ENCODE results near the gene LRRC8E. TPM values are rescaled to one million over a fixed set of nuclear protein-coding genes. Genes with fewer than 3 reads are reported as not detected.
"Not testable (repeated sequence)": the region's sequence is repeated elsewhere in the genome, so short reads cannot be mapped to it uniquely, and the experiment has no call there.

Gene LRRC8E
- total and polyA plus RNA-seq, 9 donors, result 0.13 to 0.82 (median 0.30) TPM; not detected in 1

DNA sequence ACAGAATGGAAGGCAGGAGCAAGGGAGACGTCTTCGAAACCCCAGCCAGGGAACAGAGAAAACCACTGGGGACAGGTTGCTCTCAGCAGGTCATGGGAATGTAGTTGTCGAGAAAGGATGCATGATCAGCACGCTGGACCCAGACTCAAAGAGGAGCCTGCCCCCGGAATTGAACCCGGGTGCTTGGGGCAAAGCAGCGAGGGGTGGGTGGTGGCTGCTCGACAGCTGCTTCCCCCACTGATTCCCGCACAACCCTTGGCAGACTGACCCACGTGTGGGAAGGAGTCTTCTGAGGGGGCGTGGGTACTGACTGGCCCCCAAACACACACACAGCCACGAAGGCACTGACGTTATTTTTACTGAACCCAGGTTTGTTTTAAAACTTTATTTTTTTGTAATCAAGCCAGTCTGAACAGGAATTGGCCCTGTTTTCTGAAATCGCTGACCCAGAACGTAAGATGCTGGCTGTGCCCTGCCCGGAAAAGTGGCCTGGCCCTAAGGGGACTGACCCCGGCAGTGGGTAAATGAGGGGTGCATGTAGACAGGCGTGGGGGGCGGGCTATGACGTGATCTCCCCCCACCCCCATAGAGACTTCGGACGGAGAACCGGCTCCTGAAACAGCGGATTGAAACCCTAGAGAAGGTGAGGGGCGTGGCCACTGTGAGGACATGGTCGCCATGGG is 32.7 kb upstream of the LRRC8E start:
- H3K9me3 ChIP-seq (replicated peaks; ENCODE audit: control insufficient read depth, low read depth, low read length), result no peaks in the 10 kb centered on the region
- WGBS (ENCODE audit: insufficient coverage), result 79% methylated on average over 11 of the region's 26 CpGs
- H3K4me1 ChIP-seq (ENCODE audit: control insufficient read depth, insufficient read depth, low read length), result peaks cover 13% of the 10 kb centered on the region
- peaks cover 2% of the 10 kb centered on the region for H3K36me3 ChIP-seq (ENCODE audit: control insufficient read depth, insufficient read depth, low read length)
- no peak for DNase-seq
- H3K27ac ChIP-seq (ENCODE audit: low read length), result no peak overlapping the region
- peaks cover under 1% of the 10 kb centered on the region for H3K27me3 ChIP-seq (ENCODE audit: control insufficient read depth, insufficient read depth, low read length)
- H3K4me3 ChIP-seq (ENCODE audit: low read length), result no peak overlapping the region

DNA sequence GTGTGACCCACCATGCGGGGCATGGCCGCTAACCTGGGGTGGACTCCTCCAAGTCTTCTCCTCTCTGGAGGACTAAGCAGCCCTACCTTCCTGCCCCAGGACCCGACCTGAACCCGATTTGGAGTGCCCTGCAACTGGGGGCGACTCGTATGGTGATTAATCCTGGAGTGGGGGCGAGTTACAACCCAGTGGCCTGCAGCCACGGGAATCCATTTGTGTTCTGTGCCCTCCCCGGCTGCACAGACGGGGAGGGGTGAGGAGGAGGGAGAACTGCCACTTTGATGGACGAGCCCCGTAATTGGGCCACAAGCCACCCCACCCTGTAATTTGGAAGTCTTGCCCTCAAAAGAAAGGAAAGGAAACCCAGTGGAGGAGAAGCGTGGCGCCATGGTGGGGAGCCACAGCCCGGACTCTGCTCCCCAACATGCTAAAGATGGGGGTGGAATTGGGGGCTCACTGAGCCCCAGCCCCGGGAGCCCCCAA is 32.2 kb upstream of the LRRC8E start:
- Histone ChIP-seq H3K4me3 (ENCODE audit: low read length) (no peak overlapping the region), H3K27me3 (ENCODE audit: control insufficient read depth, insufficient read depth, low read length) (peaks cover 6% of the 10 kb centered on the region), H3K36me3 (ENCODE audit: control insufficient read depth, insufficient read depth, low read length) (peaks cover 2% of the 10 kb centered on the region), H3K9me3 (replicated peaks; ENCODE audit: control insufficient read depth, low read depth, low read length) (no peaks in the 10 kb centered on the region), H3K27ac (ENCODE audit: low read length) (no peak overlapping the region), H3K4me1 (ENCODE audit: control insufficient read depth, insufficient read depth, low read length) (peaks cover 16% of the 10 kb centered on the region)
- 100% methylated on average over 1 of the region's 16 CpGs for WGBS (ENCODE audit: insufficient coverage)
- no peak for DNase-seq

DNA sequence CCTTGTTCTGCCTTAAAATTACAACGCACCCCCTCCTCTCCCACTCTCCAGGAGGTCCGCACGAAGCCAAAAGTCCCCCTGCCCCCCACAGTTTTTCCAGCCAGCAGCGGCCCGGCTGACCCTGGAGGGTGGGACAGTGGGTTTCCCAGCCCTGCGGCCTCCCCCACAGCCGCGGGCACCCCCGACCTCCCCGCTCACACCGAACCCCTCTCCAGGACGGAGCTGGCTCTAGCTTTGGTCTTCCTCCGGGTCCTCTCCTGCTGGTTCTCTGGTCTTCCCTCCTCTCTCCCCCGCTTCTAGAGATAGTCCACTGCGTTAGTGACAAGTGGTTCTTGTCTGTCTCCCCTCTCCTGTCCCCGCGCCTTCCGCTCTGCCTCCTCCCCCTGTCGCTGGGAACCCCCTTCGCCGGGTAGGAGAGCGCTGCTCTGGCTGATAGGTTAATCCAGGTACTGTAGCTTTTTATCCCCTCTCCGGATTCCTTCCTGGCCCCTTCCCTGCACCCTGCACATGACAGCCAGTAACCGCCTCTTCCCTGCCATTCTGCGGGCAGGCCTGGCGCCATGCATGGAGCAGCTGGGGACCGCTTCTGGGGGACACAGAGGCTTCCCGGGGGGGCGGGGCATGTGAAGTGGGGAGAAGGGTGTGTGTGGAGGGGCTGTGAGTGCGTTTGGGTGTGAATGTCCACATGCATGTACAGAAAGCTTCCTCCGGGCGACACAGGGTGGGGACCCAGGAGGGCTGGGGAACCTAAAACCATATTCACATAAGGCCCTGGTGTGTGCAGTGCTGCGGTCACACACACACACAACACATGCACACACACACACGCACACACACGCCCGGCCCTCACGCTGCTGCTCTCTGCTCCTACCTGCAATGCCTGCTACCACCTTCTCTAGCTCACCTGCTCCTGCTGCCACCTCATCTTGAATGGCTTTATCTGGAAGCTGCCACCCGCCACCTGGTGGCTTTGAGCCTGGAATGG is 31.3 kb upstream of the LRRC8E start:
- Histone ChIP-seq H3K9me3 (replicated peaks; ENCODE audit: control insufficient read depth, low read depth, low read length) (no peaks in the 10 kb centered on the region), H3K4me1 (ENCODE audit: control insufficient read depth, insufficient read depth, low read length) (peaks cover 24% of the 10 kb centered on the region), H3K27ac (ENCODE audit: low read length) (no peak overlapping the region), H3K27me3 (ENCODE audit: control insufficient read depth, insufficient read depth, low read length) (peaks cover 15% of the 10 kb centered on the region), H3K4me3 (ENCODE audit: low read length) (no peak overlapping the region), H3K36me3 (ENCODE audit: control insufficient read depth, insufficient read depth, low read length) (peaks cover 2% of the 10 kb centered on the region)
- WGBS (ENCODE audit: insufficient coverage), result 67% methylated on average over 31 of the region's 38 CpGs
- no peak for DNase-seq

DNA sequence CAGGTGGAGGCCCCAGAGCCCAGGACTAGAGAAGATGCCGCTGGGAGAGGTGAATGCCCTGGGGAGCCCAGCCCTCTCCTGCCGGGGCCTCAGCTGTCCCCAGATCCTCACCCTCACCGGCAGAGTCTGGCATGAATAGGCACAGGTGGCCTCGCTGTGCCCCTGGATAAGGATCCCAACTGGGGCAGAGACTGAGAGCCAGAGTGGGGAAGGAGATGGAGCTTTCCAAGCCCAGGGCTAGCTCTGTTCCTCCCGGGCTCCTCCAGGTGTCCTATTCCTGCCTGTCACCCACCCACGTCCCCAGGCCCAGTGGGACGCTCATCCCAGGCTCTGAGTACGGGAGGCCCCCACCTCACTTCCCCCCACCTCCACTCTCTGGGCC is 30.6 kb upstream of the LRRC8E start:
- H3K27me3 ChIP-seq (ENCODE audit: control insufficient read depth, insufficient read depth, low read length), result peaks cover 18% of the 10 kb centered on the region
- WGBS (ENCODE audit: insufficient coverage), result 39% methylated on average over 7 of the region's 8 CpGs

DNA sequence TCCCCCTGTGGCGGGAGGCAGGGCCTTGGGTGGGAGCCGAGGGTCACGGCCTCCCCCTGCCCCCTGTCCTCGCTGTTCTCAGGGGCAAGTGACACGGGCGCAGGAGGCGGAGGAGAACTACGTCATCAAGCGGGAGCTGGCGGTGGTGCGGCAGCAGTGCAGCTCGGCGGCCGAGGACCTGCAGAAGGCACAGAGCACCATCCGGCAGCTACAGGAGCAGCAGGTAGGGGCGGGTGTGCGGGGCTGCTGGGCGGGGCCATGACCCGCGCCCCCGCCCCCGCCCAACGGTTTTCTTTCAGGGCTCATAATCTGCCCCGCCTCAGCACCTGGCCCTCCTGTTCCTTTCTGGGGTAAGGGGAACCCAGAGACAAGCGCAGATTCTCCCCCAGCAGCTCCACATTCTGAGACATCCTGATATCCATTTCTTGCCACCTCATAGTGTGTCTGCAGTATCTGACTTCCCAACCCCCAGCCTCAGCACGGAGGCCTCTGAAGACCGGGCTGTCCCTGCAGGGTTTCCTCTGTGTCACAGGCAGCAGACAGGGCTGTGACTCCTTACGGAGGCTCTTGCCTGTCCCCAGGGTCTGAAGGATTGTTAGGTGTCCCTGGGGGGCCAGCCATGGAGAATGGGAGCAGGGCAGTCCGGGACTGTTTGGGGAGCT is 30.1 kb upstream of the LRRC8E start:
- Histone ChIP-seq H3K36me3 (ENCODE audit: control insufficient read depth, insufficient read depth, low read length) (peaks cover 2% of the 10 kb centered on the region), H3K4me1 (ENCODE audit: control insufficient read depth, insufficient read depth, low read length) (peaks cover 23% of the 10 kb centered on the region), H3K9me3 (replicated peaks; ENCODE audit: control insufficient read depth, low read depth, low read length) (no peaks in the 10 kb centered on the region), H3K27ac (ENCODE audit: low read length) (no peak overlapping the region), H3K27me3 (ENCODE audit: control insufficient read depth, insufficient read depth, low read length) (peaks cover 22% of the 10 kb centered on the region), H3K4me3 (ENCODE audit: low read length) (no peak overlapping the region)
- 28% methylated on average over 25 of the region's 29 CpGs for WGBS (ENCODE audit: insufficient coverage)
- no peak for DNase-seq

More for the DNA sequence above, 30.6 kb upstream of the LRRC8E start:
- no peaks in the 10 kb centered on the region for H3K9me3 ChIP-seq (replicated peaks; ENCODE audit: control insufficient read depth, low read depth, low read length)
- H3K4me3 ChIP-seq (ENCODE audit: low read length), result no peak overlapping the region
- H3K4me1 ChIP-seq (ENCODE audit: control insufficient read depth, insufficient read depth, low read length), result peaks cover 28% of the 10 kb centered on the region
- DNase-seq, result no peak
- peaks cover 2% of the 10 kb centered on the region for H3K36me3 ChIP-seq (ENCODE audit: control insufficient read depth, insufficient read depth, low read length)
- no peak overlapping the region for H3K27ac ChIP-seq (ENCODE audit: low read length)

DNA sequence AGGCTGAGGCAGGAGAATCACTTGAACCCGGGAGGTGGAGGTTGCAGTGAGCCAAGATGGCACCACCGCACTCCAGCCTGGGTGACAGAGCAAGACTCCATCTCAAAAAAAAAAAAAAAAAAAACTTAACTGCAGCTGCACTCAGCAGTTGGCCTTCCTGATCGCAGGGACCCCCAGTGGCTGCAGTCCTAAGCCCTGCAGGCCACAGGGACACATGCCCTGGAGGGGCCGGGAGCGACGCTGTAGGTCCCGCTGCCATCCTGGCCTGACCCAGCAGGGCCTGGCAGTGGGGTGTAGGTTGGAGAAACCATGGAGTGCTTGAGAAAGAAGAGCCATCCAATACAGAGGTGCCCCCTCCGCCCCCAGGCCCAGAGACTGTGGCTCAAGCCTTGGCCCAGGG is 29.2 kb upstream of the LRRC8E start:
- H3K27ac ChIP-seq (ENCODE audit: low read length); H3K36me3 ChIP-seq (ENCODE audit: control insufficient read depth, insufficient read depth, low read length): not testable (repeated sequence)
- 100% methylated on average over 1 of the region's 8 CpGs for WGBS (ENCODE audit: insufficient coverage)

DNA sequence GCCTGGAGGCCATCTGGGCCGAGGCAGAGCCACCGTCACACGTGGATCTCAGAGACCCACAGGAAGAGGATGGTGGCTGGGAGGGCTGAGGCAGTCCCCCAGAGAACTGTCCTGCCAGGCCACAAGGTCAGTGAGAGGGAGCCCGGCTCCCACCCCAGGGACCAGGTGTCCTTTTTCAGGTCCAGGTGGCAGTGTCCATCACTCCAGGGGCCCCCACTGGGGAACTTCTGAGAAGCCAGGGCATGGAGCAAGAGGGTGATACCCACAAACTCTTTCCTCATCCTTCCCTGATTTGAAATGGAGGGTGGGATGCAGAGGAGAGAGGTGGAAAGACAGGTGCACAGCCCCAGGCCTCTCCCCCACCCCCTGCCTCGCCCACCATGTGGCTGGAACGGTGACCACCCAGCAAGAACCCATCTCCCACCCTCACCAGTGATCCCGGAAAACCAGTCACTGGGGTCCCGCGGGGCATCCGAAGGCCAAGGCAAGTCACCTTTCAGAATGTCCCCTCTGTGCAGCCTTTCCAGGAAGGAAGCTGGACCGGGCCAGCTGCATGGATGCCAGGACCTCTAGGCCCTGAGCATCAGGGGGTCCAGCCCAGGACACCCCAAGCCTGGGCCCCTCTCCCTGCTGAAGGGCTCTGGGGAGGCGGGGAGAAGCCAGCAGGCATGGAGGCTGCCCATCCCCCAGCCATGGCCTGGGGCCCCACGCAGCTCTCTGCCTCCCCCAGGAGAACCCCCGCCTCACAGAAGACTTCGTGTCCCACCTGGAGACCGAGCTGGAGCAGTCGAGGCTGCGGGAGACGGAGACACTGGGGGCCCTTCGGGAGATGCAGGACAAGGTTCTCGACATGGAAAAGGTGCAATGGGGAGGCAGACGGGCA is 28.2 kb upstream of the LRRC8E start:
- H3K36me3 ChIP-seq (ENCODE audit: control insufficient read depth, insufficient read depth, low read length), result peaks cover 2% of the 10 kb centered on the region
- no peak overlapping the region for H3K27ac ChIP-seq (ENCODE audit: low read length)
- H3K4me1 ChIP-seq (ENCODE audit: control insufficient read depth, insufficient read depth, low read length), result peaks cover 19% of the 10 kb centered on the region
- no peaks in the 10 kb centered on the region for H3K9me3 ChIP-seq (replicated peaks; ENCODE audit: control insufficient read depth, low read depth, low read length)
- DNase-seq, result no peak
- WGBS (ENCODE audit: insufficient coverage), result 79% methylated on average over 17 of the region's 22 CpGs
- no peak overlapping the region for H3K4me3 ChIP-seq (ENCODE audit: low read length)
- H3K27me3 ChIP-seq (ENCODE audit: control insufficient read depth, insufficient read depth, low read length), result peaks cover 40% of the 10 kb centered on the region

More for the DNA sequence above, 29.2 kb upstream of the LRRC8E start:
- Histone ChIP-seq H3K4me1 (ENCODE audit: control insufficient read depth, insufficient read depth, low read length) (peaks cover 19% of the 10 kb centered on the region), H3K27me3 (ENCODE audit: control insufficient read depth, insufficient read depth, low read length) (peaks cover 30% of the 10 kb centered on the region)
- H3K4me3 ChIP-seq (ENCODE audit: low read length); H3K9me3 ChIP-seq (replicated peaks; ENCODE audit: control insufficient read depth, low read depth, low read length); DNase-seq: not testable (repeated sequence)

DNA sequence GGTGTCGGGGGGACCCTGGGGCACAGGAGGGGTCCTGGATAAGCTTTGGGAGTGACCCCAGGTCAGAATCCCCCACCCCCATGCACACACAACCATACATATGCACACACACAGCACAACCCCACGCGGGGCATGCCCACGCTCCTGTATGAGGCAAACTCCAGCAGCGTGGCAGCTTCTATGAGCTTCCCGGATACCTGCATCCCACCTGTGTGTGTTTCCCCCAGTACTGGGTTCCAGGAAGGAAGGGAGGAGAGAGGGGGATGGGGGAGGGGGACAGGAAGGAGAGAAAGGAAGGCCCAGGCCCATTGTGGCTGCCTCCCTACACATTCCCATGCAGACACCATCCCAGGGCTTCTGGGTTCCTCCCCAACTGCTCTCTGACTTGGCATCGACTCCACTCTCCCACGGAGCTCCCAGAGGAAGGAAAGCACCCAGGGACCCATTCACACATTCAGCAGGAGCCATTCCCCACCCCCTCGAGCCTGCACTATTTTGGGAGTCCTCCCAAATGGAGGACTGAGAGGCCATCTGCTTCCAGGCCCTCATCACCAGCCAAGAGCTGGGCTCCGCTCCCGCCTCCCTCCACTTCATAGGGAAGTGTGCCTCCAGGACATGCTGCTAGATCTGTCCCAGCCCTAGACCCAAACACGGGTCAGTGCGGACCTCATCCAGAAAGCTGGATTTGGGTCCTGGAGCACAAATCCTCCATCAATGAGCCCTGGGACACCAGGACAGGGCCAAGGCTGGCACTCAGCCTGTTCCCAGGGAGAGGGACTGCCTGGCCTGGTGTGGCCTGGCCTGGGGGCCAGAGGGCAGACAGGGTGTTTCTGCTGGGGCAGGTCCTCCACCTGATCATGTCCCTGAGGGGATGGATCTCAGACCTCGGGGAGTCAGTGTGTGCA is 27.3 kb upstream of the LRRC8E start:
- peak; percentile 78 for DNase-seq
- H3K4me1 ChIP-seq (ENCODE audit: control insufficient read depth, insufficient read depth, low read length), result peaks cover 19% of the 10 kb centered on the region
- H3K9me3 ChIP-seq (replicated peaks; ENCODE audit: control insufficient read depth, low read depth, low read length), result no peaks in the 10 kb centered on the region
- no peak overlapping the region for H3K4me3 ChIP-seq (ENCODE audit: low read length)
- peaks cover 47% of the 10 kb centered on the region for H3K27me3 ChIP-seq (ENCODE audit: control insufficient read depth, insufficient read depth, low read length)
- peaks cover 2% of the 10 kb centered on the region for H3K36me3 ChIP-seq (ENCODE audit: control insufficient read depth, insufficient read depth, low read length)
- 31% methylated on average over 7 of the region's 14 CpGs for WGBS (ENCODE audit: insufficient coverage)
- no peak overlapping the region for H3K27ac ChIP-seq (ENCODE audit: low read length)
